ENCODE measurements around the gene UTS2R.
"Not testable (repeated sequence)": the region's sequence is repeated elsewhere in the genome, so short reads cannot be mapped to it uniquely, and the experiment has no call there.

Gene UTS2R

GRCh38 chr17:82376042-82376730, 4.6 kb downstream of the UTS2R start:
- DNase-seq: no peak

GRCh38 chr17:82377294-82377693, 5.7 kb downstream of the UTS2R start:
- DNase-seq: not testable (repeated sequence)

DNA sequence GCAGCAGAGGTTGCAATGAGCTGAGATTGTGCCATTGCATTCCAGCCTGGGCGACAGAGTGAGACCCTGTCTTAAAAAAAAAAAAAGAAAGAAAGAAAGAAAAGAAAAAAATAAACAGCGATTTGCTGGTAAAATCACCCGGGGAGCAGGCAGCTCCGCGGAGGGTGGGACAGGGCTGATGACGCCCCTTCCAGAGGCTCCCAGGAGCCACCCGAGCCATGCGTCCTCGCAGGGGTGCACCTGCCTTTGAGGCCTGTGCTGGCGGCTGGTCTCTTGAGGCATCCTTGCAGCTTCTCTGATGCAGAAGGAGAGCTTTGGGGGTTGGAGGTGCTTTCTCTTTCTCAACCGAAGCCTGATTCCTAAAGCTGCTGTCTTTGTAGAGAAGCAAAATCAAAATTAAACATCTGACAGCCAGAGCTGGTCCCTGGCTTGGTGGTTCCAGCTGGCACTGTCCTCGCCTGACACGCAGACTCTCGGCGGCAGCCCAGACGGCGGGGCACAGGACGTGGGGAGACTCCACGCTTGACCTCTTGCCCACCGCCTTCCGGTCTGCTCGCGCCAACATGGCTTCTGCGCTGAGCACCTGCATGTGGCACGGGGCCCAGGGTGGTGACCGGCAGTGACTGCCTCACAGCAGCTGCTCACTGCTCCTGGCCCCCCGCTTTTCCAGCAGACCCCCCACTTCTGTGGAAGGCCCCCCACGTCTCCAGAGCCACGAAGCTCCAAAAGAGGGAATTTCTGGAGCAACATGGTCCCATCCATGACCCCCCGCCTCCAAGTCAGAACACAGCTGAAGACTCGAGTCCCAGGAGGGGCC, 6.6 kb downstream of the UTS2R start:
- no peak for DNase-seq

DNA sequence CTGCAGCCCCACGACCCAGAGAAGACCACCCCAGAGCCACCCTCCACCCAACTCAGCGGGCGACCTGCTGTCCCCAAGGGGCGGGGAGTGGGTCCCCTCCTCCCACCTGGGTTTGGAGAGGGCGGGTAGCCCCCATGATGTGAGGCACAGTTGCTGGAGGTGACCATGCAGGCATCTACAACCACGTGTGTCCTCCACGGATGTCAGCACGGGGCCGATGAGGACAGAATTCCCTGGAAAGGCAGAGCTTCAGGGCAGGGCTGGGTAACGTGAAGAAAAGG, 7.1 kb downstream of the UTS2R start:
- no peak for DNase-seq

- no peak for DNase-seq
Observed at GRCh38 chr17:82380860-82381702, 9.5 kb downstream of the UTS2R start.

GRCh38 chr17:82381703-82382009, 10.1 kb downstream of the UTS2R start:
- DNase-seq: not testable (repeated sequence)

- DNase-seq: not testable (repeated sequence)
Observed at GRCh38 chr17:82382220-82382932, 10.8 kb downstream of the UTS2R start.

DNA sequence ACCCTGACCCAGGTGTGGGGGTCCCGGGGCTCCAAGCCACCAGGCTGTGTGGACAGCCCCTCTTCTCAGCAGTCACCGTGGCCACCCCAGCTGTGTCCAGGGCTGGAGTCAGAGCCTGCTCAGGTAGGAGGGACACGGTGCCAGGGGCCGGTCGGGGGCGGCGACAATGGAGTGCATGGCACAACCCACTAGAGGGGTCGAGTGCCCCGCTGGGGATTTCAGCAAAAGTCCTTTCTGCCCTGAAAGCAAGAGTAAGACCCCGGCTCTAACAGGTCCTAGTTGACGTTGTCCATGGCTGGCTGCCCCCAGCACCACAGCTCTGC, 11.3 kb downstream of the UTS2R start:
- DNase-seq: no peak

DNA sequence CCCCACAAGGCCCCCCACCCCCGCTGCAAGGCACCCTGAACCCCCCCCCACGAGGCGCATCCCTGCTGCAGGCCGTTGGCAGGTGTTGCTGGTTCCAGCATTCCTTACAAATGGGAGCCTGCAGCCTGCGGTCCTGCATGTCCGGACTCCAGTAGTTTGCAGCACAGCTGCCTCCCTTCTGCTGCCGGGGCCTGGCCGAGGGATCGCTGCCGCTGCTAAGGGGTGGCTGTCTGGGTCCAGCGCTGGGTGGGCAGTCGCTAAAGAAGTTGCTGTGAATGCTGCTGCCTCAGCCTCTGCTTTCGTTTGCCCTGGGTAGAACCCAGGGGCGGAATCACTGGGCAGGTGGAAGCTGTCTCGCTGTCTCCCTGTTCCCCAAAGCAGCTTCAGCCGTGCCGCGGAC, 11.8 kb downstream of the UTS2R start:
- DNase-seq: no peak

DNA sequence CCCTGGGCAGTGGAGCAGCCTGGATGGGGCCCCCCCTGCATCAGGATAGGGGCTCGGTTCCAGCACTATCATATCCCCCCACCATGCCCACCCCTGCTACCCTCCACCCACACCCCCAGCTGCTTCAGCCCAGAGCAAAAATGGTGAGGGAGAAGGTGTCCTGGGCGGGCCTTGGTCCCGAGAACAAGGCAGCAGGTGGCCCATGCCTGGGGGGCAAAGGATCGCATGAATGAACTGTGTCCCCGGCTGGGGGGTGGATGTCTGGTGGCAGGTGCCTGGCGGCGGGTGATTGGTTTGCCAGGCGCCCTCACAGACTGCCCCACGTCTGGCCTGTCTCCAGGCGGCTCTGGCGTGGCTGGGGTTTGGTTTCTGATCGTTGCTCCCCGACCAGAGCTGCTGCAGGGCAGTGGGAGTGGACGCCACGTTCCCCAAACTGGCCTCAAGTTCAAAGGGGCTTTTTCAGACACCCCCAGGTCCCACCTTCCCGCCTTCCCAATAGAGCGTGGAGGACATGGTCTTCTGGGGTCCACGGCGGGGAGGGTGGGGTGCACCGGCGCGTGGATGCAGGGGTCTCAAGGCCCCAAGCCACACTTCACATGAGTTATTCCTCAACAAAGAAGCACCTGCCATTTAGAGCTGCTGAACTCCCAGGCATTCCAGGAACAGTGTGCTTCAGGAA, 12.6 kb downstream of the UTS2R start:
- DNase-seq: no peak

GRCh38 chr17:82384730-82385481, 13.3 kb downstream of the UTS2R start:
- no peak for DNase-seq

GRCh38 chr17:82385559-82386254, 14.1 kb downstream of the UTS2R start:
- no peak for DNase-seq

- no peak for DNase-seq
Observed at GRCh38 chr17:82386255-82386831, 14.8 kb downstream of the UTS2R start.

DNA sequence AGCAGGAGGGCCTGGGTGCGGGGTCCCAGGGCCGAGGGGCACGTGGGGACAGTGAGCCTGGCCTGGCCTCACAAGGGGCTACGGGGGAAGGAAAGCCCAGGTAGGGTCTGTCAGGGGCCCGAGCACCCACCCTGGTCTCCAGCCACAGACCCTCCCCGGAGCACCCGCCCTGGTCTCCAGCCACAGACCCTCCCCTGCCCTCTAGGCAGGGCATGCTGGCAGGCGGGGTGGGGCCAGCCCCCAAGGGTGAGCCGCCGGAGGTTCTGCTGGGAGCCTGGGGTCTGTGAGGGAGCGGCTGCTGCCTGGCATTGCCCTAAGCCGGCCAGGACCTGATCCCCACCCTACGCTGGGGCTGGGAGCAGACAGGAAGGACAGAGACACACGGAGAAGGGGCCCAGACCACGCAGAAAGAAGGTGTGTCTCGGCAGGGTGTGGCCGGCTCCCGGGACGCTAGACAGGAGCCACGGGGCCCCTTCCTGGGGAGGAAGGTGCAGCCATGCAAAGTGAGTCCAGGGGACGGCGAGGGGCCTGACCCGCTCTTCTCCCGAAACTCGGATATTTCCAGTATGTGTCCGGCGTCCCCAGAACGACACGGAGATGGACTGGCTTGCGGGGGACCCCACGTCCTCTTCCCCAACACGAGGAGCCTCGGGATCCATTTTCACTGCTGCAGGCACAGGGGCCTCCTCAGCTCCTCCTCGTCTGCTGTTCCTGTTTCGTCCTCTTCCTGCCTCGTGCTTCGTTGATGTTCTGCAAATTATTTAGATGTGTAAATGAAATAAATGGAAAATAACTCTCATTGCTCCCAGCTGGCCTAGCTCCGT, 15.5 kb downstream of the UTS2R start:
- DNase-seq: no peak

DNA sequence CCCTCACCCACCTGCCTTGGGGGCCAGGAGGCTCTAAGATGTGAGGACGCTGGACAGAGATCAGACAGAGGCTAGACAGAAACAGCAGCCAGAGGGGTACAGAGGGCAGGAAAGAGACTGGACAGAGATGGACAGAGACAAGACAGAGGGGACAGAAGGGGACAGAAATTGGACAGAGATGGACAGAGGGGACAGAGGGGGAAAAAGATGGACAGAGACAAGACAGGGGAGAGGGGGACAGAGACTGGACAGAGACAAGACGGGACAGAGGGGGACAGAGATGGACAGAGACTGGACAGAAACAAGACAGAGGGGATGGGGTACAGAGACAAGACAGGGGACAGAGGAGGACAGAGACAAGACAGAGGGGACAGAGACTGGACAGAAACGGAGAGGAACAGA, 16.1 kb downstream of the UTS2R start:
- no peak for DNase-seq

DNA sequence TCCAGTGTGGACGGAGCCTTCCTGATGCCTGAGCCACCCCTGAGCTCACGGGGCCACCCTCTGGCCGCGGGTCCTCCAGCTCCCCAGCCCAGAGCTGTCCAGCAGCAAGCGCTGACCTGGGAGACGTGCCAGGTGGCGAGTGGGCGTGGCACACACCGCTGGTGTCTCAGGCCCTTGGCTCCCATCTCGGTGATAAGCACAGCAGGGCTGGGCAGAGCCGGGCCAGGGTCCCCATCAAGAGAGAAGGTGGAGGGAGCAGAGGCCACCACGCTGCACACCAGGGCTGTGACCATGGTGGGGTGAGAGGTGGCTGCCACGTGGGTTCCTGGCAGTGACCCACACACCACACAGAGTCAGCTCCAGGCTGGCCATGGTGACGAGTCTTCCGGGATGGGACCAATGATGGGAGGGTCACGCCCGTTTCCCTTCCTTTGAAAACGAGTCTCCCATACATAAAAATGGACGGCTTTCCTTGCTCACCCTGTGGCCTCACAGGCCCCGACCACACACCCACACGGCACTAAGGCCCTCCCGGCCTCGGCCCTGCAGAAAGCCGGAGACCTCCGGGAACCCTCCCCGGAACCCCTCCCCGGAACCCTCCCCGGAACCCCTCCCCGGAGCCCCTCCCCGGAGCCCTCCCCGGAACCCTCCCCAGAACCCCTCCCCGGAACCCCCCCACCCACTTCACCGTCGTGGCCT, 16.8 kb downstream of the UTS2R start:
- DNase-seq: no peak

- DNase-seq: no peak
Observed at GRCh38 chr17:82388922-82389283, 17.3 kb downstream of the UTS2R start.

GRCh38 chr17:82389379-82389778, 17.8 kb downstream of the UTS2R start:
- no peak for DNase-seq
